Kidney tubule cell (primary cell): ENCODE results near the gene TANGO2.
"Not testable (repeated sequence)": the region's sequence is repeated elsewhere in the genome, so short reads cannot be mapped to it uniquely, and the experiment has no call there.

Source experiments
- DNase-seq: peaks from one replicate; pipeline ENCODE4 v3.0.0-alpha.2; 2018; ENCODE audit warnings: low spot score

Gene TANGO2

GRCh38 chr22:20064545-20065262, 43.8 kb downstream of the TANGO2 start:
- no peak for DNase-seq

- DNase-seq = no peak
Measured at GRCh38 chr22:20065896-20066616, 45.1 kb downstream of the TANGO2 start.

- DNase-seq = no peak
Measured at GRCh38 chr22:20066617-20067383, 45.9 kb downstream of the TANGO2 start.

GRCh38 chr22:20067384-20067682, 46.4 kb downstream of the TANGO2 start:
- DNase-seq = not testable (repeated sequence)

GRCh38 chr22:20068640-20069039, 47.7 kb downstream of the TANGO2 start:
- no peak for DNase-seq

GRCh38 chr22:20069331-20070042, 48.6 kb downstream of the TANGO2 start:
- no peak for DNase-seq

GRCh38 chr22:20071524-20071972, 50.6 kb downstream of the TANGO2 start:
- DNase-seq = no peak

- DNase-seq = no peak
Measured at GRCh38 chr22:20076627-20077172, 55.8 kb downstream of the TANGO2 start.

GRCh38 chr22:20079745-20080444, 59.0 kb downstream of the TANGO2 start, which contains the start of gene DGCR8:
DGCR8 (plus strand) TSS chr22:20080241; CDS start chr22:20085964, 5,723 bp downstream.
- DNase-seq = peak; percentile 96

GRCh38 chr22:20080445-20080775, 59.5 kb downstream of the TANGO2 start:
- DNase-seq = peak; percentile 65

GRCh38 chr22:20080776-20081654, 60.1 kb downstream of the TANGO2 start:
- DNase-seq = peak; percentile 74

GRCh38 chr22:20083157-20083890, 62.4 kb downstream of the TANGO2 start:
- no peak for DNase-seq

- DNase-seq = no peak
Measured at GRCh38 chr22:20083891-20084546, 63.1 kb downstream of the TANGO2 start.

GRCh38 chr22:20084547-20085413, 63.9 kb downstream of the TANGO2 start:
- DNase-seq = no peak

- no peak for DNase-seq
Measured at GRCh38 chr22:20085651-20086050, 64.7 kb downstream of the TANGO2 start.

GRCh38 chr22:20086101-20086599, 65.2 kb downstream of the TANGO2 start:
- no peak for DNase-seq

GRCh38 chr22:20086763-20087162, 65.9 kb downstream of the TANGO2 start:
- no peak for DNase-seq
